Urothelium cell line (cell line): ENCODE measurements around the gene TTC7B.

Experiments
- DNase-seq: peaks from one replicate; pipeline ENCODE4 v3.0.0; 2011; ENCODE audit warnings: low spot score, mixed read lengths
- FAIRE-seq: peaks from 2 replicates; lab custom pipeline; 2011; peaks lifted over from hg19 to GRCh38; lab: Jason Lieb, UNC

The TTC7B gene

DNA sequence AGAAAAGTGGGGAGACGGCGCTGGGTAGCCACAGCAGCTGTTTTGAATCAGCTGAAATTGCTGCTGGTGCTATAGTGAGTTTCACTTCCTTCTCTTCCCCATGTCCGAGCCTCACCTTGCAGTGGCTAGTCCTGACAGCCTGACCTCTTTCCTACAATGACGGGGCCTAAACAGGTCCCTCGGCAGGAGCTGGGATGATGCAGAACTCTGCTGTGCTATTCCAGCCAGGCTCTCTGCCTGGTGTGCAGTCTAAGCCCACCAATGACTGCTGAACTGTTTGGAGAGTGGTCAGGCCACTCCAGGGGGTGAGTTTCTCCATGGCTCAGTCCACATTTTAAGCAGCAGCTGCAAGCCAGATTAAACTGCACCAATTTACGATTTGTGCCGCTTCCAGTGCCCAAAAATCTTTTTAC, 207.3 kb downstream of the TTC7B start:
- FAIRE-seq (no peak), DNase-seq (no peak)

DNA sequence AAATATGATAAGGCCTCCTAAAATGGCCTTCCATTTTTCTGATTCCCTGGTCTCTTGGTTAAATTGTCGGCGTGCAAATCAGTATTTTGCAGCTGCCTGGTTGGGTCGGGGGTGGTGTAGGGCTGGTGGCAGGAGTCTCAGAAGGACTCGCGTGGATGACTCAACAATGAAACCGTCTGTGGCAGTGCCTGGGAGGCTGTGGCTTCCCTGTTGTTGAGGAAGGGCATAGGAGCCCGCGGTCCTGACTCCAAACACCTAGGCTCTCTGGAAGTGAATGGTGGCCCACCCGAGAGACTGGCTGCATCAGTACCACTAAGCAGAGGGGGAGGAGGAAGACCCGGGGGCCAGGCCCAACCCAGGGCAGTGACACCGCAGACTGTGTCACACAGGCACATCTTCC, 207.9 kb downstream of the TTC7B start:
- DNase-seq (no peak), FAIRE-seq (no peak)

DNA sequence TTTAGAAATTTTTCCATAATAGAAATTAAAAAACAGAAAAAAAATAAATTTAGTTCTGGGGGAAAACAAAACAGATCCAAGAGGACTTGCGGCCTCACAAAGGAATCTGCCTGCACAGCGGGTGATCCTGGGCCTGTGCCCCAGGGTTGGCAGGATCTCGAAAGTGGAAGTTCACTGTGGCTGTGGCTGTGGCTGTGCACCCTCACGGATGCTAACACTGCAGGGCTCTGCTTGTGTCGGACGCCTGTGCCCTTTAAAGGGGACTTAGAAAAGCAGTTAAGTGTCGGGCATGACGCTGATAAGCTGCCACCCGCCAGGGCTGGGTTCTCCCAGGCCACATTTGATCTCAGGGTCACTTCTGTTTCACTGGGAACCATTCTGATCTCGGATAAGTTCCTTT, 209.1 kb downstream of the TTC7B start:
- FAIRE-seq (no peak), DNase-seq (no peak)

DNA sequence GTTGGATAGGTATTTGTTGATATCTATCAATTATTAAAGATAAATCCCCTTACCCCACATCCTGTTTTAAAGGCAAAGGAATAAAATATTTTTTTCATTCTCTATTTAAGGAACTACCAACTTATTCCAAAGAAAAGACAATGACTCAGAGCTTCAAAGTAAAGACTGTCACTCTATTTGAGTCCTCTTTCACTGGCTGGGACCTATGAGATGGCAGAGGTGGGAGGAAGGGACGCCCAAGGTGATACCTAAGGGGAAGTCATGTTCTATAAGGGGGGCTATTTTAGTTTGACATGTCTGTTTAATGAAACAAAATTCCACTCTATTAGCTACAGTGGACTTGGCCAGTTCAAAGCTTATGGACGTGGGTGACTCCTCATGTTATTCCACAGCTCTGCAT, 209.8 kb downstream of the TTC7B start:
- no peak for DNase-seq
- FAIRE-seq = no peak

DNA sequence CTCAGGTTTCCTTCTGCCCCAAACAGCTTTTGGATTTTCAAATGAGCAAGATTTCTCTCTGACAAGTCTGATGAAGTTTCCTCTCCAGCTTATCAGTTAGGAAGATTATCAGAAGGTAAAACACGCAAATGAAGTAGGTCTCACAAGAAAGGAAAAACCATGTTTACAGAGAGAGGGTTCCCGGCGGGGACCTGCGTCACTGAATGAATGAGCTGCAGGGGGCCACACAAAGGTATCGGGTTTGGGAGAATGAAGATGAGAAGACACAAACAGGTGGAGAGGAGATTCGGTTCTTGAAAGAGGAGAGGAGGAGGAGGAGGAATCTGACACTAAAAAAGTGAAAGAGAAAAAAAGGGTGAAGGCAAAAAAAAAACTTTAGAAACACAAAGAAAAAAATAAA, 210.8 kb downstream of the TTC7B start:
- no peak for FAIRE-seq
- DNase-seq = no peak

DNA sequence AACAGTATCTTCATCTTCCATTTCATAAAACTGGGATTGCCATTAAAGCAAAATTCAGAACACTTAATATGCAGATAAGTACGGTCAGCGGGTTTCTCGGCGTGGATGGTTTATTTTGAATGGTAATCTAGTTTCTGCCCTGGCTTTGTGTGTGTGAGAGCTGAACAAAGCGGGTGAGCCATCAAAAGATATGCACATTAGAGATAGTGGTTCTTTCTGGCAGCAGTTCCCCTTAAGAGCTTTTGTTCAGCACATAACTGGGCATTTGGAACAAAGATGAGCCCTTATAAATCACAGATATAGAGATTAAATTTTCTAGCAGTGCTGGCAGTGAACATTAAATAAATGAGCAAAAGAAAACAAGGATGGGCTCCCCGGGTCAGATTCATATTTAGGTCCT, 211.9 kb downstream of the TTC7B start:
- DNase-seq = no peak
- FAIRE-seq = no peak

DNA sequence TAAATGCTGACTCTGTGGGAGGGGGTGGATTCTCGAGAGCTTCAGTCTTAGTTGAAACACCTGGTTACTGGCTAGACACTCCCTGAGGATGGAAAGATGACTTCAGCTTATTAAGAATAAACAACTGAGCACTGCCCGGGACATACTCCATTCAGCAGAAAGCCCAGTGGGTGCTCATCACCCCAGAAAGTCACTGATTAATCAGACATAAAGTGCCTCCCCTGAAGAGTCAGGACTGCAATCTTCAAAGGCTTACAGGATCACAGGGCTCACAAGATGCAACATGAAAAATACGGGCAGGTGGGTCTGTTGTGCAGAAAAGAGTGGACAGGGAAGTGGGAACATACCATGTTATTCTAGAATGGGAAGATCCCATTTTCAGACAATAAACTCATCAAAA, 212.4 kb downstream of the TTC7B start:
- no peak for DNase-seq
- no peak for FAIRE-seq

DNA sequence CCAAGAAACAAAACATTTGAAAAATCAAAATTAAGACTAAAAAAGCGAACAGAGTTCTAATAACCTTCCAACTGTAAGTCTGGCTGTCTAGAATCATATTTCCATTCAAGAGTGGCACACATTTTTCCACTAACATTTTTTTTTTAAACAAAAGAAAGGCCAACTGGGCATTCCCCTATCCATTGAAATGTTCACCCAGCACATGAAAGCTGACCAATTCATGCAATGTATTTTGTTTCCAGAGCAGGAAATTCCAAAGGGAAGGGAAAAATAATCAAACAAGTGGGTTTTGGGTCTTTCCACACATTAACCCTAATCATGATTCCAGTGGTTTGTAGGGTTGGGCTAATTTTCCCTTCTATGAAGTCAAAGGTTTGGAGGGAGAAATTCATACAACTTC, 212.9 kb downstream of the TTC7B start:
- FAIRE-seq = no peak

DNA sequence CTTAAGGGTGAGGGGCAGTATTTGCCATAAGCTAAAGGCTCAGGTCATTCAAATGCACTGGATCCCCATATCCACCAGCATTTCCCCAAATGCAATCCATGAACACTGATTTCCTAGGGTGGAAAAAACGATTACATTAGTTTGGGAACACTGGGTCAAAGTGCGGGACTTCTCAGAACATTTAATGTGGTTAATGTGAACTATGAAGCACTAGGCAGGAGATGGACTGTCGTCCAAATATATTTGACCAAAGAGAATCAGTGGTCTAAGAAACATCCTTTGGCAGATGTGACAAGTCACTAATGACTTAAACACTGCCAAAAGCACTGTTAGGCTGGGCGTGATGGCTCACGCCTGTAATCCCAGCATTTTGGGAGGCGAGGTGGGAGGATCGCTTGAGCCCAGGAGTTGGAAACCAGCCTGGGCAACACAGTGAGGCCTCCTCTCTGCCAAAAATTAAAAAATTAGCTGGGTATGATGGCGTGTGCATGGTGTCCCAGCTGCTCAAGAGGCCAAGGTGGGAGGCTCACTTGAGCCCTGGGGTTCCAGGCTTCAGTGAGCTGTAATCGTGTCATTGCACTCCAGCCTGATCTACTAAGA, 214.0 kb downstream of the TTC7B start:
- DNase-seq (no peak), FAIRE-seq (no peak)

More for the DNA sequence above, 212.9 kb downstream of the TTC7B start:
- DNase-seq = no peak

DNA sequence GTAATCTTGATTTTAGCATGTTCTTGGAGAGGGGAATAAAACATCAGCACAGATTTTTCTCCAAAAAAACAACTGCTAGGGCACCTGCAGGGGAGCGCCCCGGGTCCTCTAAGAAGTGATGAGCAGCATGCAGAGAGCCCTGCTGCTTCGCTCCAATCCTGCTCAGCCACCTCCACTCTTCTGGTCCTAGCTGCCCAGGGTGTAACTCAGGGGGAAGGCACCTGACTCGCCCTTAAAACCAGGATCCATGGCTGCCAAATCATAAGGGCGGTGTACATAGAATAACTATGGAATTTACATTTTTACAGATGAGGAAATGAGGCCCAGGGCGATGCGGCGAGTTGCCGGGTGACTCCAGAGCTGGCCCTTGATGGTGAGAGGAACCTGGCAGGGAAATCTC, 214.7 kb downstream of the TTC7B start:
- FAIRE-seq (no peak), DNase-seq (no peak)

DNA sequence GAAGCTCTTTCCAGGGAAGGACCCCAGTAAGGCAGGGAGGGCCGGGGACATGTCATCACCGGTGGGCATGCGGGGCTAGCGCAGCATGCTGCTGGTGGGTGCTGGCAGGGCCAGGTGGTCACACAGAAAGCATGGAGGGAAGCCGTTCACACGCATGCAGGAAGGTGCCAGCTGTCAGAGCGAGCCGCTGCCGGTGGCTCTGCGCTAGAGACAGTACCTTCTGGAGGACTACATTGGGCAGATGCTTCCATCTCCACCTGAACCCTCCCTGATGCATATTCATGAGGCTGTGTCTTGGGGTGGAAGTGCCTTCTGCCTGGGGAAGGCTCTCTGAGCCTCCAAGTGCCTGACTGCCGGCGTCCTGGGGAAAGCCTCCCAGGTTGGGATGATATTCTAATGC, 215.6 kb downstream of the TTC7B start:
- DNase-seq (no peak), FAIRE-seq (no peak)

DNA sequence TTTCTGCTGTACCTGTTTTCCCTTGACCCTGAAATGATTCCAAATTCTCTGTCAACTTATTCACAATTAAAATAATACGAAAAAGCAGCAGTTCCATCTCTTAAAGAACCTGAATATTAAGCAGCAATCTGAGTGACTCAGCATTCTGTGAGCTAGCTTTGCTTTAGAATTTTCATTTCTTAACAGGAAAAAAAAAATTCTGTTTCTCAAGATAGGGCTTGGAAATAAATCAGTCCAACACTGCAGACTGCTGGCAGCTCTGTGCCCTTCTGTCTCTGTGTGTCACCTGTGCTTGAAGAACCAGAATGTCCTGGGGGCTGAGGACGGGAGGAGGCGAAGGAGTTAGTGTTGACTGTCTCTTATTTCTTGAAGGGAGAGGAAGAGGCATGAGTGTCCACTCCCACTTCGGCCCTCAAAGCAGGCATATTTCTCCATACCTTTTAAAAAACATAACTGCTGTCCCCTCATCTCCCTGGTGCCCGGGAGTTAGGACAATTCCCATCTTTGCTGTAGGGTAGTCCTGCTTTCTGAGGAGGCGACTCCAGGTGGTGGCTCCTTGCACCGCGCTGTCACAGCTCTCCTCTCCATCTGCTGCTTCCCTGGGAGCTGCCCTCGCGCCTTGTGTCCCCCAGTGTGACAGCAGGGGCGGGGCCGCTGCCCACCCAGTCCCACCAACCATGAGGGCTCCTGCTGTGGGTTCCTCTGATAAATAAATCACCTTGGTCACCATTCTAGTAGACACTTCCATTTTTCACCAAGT, 216.3 kb downstream of the TTC7B start:
- DNase-seq (no peak), FAIRE-seq (no peak)

DNA sequence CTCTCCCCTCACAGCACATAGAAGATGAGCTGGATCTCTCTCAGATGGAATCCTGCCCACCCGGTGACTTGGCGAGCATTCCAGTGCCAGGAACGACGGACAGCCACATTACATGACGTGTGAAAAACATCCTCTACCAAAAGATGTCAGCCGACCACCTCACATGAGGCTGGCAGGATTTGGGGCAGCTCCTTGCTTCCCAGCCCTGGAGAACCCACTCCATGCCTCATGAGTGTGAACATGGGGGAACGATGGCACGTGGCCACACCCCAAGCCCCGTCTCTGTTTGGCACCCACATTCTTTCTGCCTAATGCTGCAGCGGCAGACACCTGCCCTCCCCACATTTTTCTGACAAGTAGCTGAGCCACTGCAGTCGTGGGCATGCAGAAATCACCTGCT, 216.9 kb downstream of the TTC7B start:
- no peak for FAIRE-seq
- no peak for DNase-seq

DNA sequence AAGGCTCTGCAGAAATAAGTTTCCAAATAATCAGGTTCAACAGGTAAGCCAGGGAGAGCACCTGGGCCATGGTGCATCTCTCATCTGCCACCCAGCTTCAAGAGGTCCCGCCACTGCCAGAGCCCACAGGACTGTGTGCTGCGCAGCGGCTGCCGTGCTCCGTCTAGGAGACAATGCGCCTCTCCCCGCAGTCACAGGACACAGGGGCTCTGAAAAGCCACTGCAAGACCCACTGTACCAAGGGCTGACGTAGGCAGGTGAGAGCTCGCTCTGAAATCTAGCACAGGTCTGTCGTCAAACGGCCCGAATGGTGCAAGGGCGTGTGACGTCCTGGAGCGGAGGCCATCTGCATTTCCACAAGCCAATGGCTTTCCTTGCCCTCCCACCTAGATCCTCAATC, 218.3 kb downstream of the TTC7B start:
- FAIRE-seq (no peak), DNase-seq (no peak)

DNA sequence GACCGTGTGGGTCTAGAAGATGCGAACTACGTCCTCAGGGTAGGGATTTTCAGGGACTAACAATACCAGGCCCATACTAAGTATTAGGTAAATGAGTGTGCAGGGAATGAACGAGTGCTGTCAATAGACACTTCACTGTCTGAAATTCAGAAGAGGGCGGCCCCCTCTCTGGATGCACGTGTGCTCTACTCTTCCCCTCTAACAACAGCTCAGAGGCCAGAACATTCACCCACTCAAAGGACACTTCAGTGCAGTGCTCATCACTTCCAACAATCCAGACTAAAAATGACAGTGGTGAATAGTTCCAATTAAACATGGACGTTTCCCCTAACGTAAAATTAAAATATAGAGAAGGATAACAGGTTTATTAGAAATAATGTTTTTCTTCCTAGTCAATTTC, 219.5 kb downstream of the TTC7B start:
- FAIRE-seq = no peak
- DNase-seq = no peak

DNA sequence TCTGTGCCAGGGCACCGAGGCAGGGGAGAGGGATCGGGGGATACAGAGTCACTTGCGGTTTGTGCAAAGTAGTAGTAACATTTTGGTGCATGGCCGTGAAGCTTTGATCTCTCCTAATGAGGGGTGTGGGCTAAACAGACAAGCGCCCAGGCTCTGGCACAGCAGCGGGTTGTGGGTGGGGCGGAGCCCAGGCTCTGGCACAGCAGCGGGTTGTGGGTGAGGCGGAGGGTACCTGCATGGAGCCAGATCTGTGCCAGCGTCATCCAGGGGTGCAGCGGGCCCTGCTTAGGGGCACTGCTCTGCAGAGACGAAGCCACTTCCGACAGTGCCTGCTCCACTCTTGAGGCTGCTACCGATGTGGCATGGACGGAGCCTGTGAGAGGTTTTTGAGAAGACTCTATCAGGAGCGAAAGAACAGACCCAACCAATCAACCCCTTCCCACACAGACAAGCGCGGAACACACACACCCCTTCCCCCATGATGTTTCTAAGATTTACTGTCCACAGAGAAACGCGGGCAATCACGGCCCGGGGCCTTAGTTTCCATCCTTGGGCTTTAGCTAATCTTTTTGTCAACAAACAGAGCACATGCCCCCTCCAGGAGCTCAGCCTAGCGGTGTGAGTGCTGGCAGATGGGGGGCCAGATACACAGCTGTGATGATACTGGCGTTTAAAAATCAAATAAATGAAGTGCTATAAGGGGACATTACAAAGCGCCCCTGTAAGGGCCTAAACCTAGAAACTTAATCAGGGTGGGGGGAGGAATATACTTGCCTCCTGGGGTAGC, 222.8 kb downstream of the TTC7B start:
- FAIRE-seq (no peak), DNase-seq (no peak)

DNA sequence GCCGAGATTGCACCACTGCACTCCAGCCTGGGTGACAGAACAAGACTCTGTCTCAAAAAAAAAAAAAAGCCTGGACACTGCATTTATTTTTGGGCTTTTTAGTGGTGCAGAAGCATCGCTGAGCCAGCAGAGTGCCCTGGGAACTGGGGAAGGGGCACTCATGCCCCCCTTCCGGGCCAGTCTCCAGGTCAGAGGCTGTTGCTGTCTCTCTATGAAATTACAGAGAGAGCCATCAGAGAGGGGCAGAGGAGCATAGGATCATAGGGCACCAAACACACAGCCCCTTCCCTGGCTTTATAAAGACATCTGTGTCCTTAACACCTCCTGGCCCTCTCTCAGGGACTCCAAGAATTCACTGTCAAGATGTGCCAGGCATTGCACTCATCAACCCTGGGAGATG, 223.6 kb downstream of the TTC7B start:
- FAIRE-seq (no peak), DNase-seq (no peak)

DNA sequence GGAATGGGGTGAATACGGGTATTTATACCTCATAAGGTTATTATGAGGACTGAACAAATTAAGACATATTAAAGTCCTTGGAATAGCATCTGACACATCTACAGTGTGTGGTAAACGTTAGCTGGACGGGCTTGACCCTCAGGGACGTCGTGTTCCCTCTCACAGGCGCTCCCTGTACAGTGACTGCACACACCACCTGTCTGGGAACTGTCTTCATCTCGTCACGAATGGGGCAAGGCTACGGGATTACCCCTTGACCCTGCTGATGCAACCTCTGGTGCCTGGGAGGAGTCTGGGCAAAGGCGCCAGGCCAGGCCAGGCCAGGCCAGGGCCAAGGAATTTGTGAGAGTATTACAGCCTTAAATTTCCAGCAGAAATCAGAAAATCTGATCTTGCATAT, 228.3 kb downstream of the TTC7B start:
- no peak for DNase-seq
- no peak for FAIRE-seq

DNA sequence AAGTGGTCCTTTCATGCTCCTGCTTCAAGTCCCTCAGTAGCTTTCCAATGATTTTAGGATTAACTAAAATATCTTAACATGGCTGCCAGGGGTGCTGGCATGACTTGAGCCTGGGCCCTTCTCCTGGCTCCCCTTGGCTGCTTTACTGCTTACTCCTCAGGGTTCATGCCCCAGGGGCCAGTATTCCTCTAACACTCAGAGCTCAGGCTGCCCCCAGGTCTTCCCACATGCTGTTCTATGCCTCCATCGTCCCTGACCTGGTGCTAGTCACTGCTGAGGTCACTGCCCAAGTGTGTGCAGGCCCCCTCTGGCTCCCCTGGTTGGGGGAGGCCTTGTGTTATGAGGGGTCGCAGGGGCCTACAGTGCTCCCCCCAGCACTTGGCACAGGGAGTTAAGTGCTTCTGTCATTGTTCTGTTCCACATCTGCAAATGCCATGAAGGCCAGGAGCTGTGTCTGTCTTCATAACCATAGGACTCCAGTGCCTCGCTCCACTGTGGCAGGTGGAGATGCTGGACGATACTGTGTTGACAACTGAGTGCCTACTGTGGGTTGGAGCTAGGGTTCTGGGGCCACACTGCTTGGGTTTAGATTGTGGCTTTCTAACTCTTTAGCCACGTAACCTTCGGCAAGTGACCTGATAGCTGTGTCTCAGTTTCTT, 228.8 kb downstream of the TTC7B start:
- FAIRE-seq (no peak), DNase-seq (no peak)

DNA sequence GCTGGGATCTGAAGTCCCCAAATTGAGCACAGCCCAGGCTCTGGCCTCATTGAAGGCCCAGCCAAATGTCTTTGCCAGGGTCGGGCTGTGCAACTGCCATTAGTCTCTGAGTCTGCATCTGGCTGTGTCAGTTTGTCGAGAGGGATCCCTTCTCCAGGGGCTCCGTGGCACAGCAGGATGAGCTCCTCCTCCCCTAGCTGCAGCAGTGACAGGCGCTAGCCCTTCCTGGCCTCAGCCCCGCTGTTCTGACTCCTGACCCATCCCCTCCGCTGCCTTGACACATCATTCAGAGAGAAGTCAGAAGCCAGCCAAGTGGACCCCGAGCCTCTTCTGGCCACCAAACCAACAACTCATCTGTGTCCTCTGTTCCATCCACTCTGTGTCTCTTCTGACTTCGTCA, 231.1 kb downstream of the TTC7B start:
- FAIRE-seq = no peak
- no peak for DNase-seq

DNA sequence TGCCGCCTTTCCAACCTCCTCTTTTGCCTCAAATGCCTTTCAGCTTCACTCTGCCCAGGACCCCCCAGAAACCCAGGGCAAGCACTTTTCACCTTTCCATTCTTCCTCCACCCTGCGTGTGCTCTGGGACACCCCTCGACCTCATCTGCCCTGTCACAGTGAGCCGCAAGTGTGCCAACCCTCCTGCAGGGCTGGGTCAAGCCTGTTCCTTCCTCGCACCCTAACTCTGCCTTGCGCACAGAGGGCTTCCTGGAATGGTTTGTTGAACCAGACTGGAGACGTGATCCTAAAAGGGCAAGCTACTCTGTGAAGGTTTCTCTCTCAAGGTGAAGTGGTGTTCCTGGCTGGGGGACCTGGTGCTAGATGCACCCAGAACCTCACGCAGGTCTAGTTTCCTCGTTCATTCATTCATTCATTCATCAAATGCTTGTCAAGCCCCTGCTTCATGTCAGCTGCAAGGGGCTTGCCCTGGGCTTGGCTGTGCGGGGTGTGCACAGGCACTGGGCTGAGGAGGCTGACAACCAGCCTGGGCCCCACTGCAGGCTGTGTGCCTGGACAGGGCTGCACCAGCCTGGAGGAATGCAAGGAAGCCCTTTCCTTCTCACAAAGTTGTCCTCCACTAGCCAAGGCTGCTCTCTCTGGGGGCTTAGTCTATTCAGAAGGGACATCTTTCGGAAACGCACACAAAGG, 232.2 kb downstream of the TTC7B start:
- DNase-seq = no peak
- FAIRE-seq = no peak
